Loucy (cell line): Measurements from ENCODE around the gene FARS2.

ENCODE experiments used
- EZH2phosphoT487 ChIP-seq: fragments of 200-600 bp; IDR thresholded peaks from 2 replicates; pipeline ENCODE4 v1.6.1; 2018; ENCODE audit warnings: antibody characterized with exemption, mild to moderate bottlenecking, moderate library complexity, borderline replicate concordance
- TF ChIP-seq, protein P1 (sequence below): fragments of 200-600 bp; sonication (generic); conservative IDR thresholded peaks from 2 replicates; pipeline ENCODE4 v1.5.1; 2014; ENCODE audit warnings: mild to moderate bottlenecking, antibody characterized with exemption, low read length

GRCh38 chr6:5674721-5675120 is 413.4 kb downstream of the FARS2 start:
- TF ChIP-seq, protein P1, sequence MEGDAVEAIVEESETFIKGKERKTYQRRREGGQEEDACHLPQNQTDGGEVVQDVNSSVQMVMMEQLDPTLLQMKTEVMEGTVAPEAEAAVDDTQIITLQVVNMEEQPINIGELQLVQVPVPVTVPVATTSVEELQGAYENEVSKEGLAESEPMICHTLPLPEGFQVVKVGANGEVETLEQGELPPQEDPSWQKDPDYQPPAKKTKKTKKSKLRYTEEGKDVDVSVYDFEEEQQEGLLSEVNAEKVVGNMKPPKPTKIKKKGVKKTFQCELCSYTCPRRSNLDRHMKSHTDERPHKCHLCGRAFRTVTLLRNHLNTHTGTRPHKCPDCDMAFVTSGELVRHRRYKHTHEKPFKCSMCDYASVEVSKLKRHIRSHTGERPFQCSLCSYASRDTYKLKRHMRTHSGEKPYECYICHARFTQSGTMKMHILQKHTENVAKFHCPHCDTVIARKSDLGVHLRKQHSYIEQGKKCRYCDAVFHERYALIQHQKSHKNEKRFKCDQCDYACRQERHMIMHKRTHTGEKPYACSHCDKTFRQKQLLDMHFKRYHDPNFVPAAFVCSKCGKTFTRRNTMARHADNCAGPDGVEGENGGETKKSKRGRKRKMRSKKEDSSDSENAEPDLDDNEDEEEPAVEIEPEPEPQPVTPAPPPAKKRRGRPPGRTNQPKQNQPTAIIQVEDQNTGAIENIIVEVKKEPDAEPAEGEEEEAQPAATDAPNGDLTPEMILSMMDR: no peak
- no peak for TF ChIP-seq EZH2phosphoT487
